GM10266 (cell line): ENCODE measurements around the gene PCSK2.

Experiments used
- DNase-seq: peaks from one replicate; pipeline ENCODE4 v3.0.0; 2012; ENCODE audit errors: extremely low spot score
- TF ChIP-seq, protein P1 (sequence below): IDR thresholded peaks from 2 replicates; pipeline ENCODE4 v1.5.1; 2012; ENCODE audit warnings: mild to moderate bottlenecking, low read depth; ENCODE audit not compliant: control insufficient read depth, insufficient read depth; ENCODE audit errors: missing control alignments

PCSK2 gene

GRCh38 chr20:17225851-17226409 is 910 bp upstream of the PCSK2 start:
- TF ChIP-seq, protein P1, sequence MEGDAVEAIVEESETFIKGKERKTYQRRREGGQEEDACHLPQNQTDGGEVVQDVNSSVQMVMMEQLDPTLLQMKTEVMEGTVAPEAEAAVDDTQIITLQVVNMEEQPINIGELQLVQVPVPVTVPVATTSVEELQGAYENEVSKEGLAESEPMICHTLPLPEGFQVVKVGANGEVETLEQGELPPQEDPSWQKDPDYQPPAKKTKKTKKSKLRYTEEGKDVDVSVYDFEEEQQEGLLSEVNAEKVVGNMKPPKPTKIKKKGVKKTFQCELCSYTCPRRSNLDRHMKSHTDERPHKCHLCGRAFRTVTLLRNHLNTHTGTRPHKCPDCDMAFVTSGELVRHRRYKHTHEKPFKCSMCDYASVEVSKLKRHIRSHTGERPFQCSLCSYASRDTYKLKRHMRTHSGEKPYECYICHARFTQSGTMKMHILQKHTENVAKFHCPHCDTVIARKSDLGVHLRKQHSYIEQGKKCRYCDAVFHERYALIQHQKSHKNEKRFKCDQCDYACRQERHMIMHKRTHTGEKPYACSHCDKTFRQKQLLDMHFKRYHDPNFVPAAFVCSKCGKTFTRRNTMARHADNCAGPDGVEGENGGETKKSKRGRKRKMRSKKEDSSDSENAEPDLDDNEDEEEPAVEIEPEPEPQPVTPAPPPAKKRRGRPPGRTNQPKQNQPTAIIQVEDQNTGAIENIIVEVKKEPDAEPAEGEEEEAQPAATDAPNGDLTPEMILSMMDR, result no peak
- DNase-seq, result no peak

DNA sequence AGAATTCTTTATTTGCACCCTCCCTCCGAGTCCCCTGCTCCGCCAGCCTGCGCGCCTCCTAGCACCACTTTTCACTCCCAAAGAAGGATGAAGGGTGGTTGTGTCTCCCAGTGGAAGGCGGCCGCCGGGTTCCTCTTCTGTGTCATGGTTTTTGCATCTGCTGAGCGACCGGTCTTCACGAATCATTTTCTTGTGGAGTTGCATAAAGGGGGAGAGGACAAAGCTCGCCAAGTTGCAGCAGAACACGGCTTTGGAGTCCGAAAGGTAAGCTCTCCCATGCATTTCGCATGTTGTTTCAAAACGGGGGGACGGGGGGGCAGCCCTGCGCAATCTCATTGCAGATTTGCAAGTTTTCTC is 357 bp downstream of the PCSK2 start:
- TF ChIP-seq, protein P1, result no peak
- DNase-seq, result no peak

DNA sequence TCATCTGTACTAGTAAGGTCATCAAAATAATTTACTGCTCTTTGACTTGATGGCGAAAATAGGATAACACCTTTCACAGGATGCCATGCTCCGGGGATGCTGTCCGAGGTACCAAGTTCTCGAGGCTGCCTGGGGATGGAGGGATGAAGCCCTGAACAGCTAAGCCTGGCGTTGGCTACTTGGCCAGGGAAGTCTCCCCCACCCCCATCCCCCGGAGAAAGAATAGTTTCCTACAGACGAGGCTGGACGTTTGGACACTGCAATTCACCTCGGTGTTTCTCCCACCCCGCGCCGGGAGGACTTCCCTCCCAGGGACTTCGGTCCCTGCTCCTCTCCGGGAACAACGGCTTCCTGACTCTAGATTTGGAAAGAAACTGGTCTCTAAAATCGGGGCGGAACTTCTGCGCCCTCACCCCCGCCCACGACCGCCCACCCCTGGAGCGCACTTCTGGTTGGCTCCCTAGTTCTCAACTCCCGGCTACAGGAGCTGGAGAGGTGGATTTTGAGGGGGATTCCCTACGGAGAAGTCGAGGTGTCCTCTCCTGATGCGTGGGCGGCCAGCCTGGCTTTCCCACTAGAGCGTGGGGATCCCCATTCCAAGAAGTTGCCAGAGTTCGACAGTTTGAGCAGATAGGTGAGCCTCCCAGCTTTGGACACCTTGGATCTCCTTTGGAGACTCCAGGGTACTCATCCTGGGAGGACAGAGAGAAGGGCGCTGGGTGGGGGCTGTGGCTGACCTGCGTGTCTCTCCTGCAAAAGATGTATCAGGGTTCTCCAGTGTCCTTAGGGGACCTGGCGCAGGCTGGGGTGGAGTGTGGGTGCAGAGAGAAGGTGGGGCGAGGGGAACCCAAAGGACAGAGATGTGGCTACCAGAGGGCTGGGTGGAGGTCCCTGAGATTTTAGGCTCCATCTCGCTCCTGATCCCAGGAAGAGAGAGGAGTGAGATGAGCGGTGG is 1.1 kb downstream of the PCSK2 start:
- TF ChIP-seq, protein P1, result no peak
- no peak for DNase-seq

DNA sequence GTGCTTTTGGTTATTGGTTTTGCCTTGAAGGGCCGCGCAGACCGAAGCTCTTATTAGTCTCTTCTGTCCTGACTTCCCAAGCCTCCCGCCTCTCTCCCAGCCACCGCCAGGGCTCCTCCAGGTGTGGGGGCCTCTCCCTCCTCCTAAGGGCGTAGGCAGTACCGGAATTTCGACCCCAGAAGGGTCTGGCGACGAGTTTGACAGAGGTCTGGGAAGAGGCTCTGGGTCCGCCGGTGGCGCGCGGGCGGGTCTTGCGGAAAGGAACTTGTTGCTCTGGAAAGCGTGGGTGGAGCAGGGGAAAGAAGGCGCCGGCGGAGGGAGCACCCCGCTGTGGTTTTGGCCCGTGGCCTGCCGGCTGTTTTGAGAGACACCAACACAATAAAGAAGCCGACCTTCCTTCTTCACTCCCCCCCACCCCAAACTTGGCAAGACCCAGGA is 1.8 kb downstream of the PCSK2 start:
- TF ChIP-seq, protein P1, result no peak
- no peak for DNase-seq

- TF ChIP-seq, protein P1, result no peak
These were observed 2.4 kb downstream of the PCSK2 start for GRCh38 chr20:17229256-17229655.

DNA sequence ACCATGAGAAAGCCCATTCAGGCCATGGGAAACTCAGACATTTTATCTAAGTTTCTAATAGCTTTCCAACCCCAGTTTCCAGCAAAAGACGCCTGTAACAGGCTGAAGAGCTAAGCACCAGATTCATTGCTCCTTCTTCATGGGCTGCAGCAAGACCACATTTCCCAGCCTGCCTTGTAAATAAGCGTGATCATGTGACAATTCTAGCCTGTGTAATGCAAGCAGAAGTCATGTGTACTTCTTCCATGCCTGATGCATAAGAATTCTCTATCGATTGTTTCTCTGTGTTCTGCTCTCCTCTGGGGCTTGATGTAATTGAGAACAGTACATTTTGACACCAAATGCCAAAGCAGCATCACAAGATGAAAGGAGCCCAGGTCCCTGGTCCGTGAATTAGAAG is 6.8 kb downstream of the PCSK2 start:
- no peak for DNase-seq
- TF ChIP-seq, protein P1, result no peak

More at GRCh38 chr20:17229256-17229655, 2.4 kb downstream of the PCSK2 start:
- no peak for DNase-seq

- TF ChIP-seq, protein P1, result no peak
- no peak for DNase-seq
These were observed 9.9 kb downstream of the PCSK2 start for GRCh38 chr20:17236766-17237165.
